Measurements from ENCODE around the gene HIC1. TPM values are rescaled to one million over a fixed set of nuclear protein-coding genes. Genes with fewer than 3 reads are reported as not detected.

Gene HIC1
- total RNA-seq, 1 experiment from 2014 or later, result 0.59 TPM

DNA sequence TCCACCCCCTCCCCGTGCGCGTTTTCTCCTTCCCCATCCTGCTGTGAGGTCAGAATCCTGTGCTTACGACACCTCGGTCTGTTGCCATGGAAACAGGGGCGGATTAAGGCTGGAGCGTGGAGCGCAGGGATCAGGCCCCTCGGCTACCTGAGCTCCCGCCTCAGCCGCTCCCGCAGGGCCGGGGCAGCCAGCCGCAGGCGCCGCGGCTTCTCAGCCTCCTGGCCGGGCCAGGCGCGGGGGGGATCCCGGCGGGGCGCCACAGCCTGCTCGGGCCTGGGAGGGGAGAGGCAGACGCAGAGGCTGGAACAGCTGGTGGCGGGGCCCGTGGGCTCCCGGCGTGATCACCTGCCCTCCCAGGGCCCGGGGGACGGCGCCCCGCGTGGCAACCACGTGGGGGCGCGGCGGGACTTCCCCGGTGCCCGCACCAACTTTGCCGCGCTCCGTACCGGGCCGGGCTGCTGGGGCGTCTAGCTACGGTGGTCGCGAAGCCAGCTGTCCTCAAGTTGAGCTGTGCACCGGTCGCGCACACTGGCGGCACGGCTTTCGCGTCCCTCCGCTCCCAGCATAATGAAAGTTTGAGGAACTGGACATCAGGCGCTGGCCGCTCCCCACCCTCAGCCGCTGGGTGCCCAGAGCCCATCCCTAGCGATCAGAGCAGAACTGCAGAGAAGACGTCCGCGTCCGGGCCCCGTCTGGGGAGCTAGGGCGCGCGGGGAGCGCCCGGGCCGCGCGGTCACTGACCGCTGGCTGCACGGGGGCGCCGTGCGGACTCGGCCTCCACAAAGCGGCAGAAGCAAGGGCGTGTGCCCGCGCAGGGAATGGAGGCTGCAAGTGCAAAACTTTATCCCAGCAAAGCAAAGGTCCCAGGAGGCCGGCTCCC, 31.0 kb upstream of the HIC1 start:
- peak overlapping the region; percentile 59 for H3K4me3 ChIP-seq (ENCODE audit: low read depth, low read length)
- intact Hi-C loops (cut with micrococcal nuclease; ENCODE audit: unreplicated experiment), result no loop called here
- TF ChIP-seq, protein P1, sequence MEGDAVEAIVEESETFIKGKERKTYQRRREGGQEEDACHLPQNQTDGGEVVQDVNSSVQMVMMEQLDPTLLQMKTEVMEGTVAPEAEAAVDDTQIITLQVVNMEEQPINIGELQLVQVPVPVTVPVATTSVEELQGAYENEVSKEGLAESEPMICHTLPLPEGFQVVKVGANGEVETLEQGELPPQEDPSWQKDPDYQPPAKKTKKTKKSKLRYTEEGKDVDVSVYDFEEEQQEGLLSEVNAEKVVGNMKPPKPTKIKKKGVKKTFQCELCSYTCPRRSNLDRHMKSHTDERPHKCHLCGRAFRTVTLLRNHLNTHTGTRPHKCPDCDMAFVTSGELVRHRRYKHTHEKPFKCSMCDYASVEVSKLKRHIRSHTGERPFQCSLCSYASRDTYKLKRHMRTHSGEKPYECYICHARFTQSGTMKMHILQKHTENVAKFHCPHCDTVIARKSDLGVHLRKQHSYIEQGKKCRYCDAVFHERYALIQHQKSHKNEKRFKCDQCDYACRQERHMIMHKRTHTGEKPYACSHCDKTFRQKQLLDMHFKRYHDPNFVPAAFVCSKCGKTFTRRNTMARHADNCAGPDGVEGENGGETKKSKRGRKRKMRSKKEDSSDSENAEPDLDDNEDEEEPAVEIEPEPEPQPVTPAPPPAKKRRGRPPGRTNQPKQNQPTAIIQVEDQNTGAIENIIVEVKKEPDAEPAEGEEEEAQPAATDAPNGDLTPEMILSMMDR (IDR thresholded peaks at IDR 0.05; ENCODE audit: insufficient read depth in 1 of 2, low read depth in 1 of 2, low read length in 1 of 2, severe bottlenecking in 1 of 2, unreplicated experiment in 1 of 2), result peak in 1 of 2 experiments; percentile 4
- no peaks in the 10 kb centered on the region for H3K9me3 ChIP-seq
- Mint-ChIP-seq H3K36me3 (ENCODE audit: insufficient read depth, unreplicated experiment) (peaks cover 11% of the 10 kb centered on the region), H3K27ac (ENCODE audit: unreplicated experiment) (no peak overlapping the region), H3K9me3 (ENCODE audit: unreplicated experiment) (no peaks in the 10 kb centered on the region), H3K4me1 (ENCODE audit: low read depth, unreplicated experiment) (peaks cover 6% of the 10 kb centered on the region), H3K27me3 (ENCODE audit: insufficient read depth, unreplicated experiment) (peaks cover 13% of the 10 kb centered on the region), H3K4me3 (ENCODE audit: unreplicated experiment) (peak overlapping the region; percentile 69)
- peak; percentile 72 to 74 for DNase-seq
- ChIA-PET POLR2A (no interaction called here), CTCF (interaction anchor here (0.5 to 4.3 kb wide), 3 partner anchors 26 to 114 kb away, joined by 3 to 185 read pairs (median 4); no protein-coding TSS in a partner anchor)
- no TSS peak for BruUV-seq (replicated peaks)
- H3K27me3 ChIP-seq (replicated peaks; ENCODE audit: control insufficient read depth, insufficient read depth, low read length), result peaks cover 6% of the 10 kb centered on the region
- H3K4me1 ChIP-seq, result peaks cover 18% of the 10 kb centered on the region; the same call in 1 of the 2 replicates
- H3K36me3 ChIP-seq (ENCODE audit: control insufficient read depth, insufficient read depth, low read length), result no peaks in the 10 kb centered on the region

DNA sequence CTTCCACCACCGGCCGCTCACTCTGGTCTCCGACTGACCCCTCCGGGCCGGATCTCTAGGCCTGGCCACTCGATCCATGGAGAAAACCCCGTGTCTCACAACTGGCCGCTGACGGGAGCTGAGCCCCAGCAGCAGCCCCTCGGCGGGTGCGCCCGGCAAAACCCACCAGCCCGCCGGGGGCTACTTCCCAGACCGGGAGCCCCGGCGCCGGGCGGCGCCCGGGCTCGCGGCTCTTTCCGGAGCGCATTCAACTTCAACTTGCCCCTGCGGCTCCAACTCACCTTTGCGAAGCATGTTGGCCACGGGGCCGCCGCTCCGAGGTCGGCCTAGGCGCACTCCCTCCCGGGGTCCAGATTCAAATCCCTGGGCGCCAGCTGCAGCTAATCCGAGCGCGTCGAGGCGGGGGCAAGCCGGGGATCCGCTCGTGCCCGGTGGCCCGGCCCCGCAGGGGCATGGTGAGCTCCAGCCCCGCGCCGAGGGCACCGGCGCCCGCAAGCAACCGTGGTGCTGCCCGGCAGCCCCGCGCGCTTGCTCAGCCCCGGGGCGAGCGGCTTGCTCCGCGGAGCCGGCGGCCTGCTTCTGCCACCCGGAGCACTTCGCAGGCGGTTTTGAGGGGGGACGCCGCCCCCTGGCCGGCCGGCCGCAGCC, 30.2 kb upstream of the HIC1 start:
- Mint-ChIP-seq H3K4me1 (ENCODE audit: low read depth, unreplicated experiment) (peaks cover 6% of the 10 kb centered on the region), H3K4me3 (ENCODE audit: unreplicated experiment) (peak overlapping the region; percentile 69), H3K9me3 (ENCODE audit: unreplicated experiment) (no peaks in the 10 kb centered on the region), H3K27ac (ENCODE audit: unreplicated experiment) (no peak overlapping the region), H3K27me3 (ENCODE audit: insufficient read depth, unreplicated experiment) (peaks cover 8% of the 10 kb centered on the region), H3K36me3 (ENCODE audit: insufficient read depth, unreplicated experiment) (peaks cover 11% of the 10 kb centered on the region)
- Histone ChIP-seq H3K4me3 (ENCODE audit: low read depth, low read length) (peak overlapping the region; percentile 59), H3K9me3 (no peaks in the 10 kb centered on the region), H3K27me3 (replicated peaks; ENCODE audit: control insufficient read depth, insufficient read depth, low read length) (peaks cover 6% of the 10 kb centered on the region), H3K4me1 (peaks cover 18% of the 10 kb centered on the region; the same call in 1 of the 2 replicates), H3K36me3 (ENCODE audit: control insufficient read depth, insufficient read depth, low read length) (no peaks in the 10 kb centered on the region)
- BruUV-seq (replicated peaks), result no TSS peak
- ChIA-PET CTCF (interaction anchor here (1.1 to 4.3 kb wide), 7 partner anchors 29 to 143 kb away, joined by 3 to 185 read pairs (median 6); no protein-coding TSS in a partner anchor), POLR2A (no interaction called here)
- TF ChIP-seq, protein P1 (IDR thresholded peaks at IDR 0.05; ENCODE audit: insufficient read depth in 1 of 2, low read depth in 1 of 2, low read length in 1 of 2, severe bottlenecking in 1 of 2, unreplicated experiment in 1 of 2), result no peak
- intact Hi-C loops (cut with micrococcal nuclease; ENCODE audit: unreplicated experiment), result no loop called here
- no peak for DNase-seq

DNA sequence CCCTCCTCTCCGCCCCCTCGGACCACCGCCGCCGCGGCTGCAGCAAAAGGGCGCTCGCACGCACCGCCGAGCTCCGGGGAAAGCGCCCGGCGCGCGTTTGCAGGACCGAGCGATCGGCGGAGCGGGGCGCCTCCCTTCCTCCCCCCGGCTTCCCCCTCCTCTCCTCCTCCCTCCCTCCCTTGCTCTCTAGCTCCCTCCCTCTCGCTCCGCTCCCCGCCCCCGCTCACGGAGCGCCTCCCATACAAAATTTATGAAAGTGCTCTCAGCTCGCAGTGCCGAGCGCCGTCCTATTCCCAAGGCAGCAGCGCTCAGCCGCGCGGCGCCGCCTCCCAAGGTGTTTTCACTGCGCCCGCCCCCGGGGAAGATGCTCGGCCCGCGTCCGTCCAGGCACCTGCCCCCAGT, 29.7 kb upstream of the HIC1 start, which contains the start of gene RTN4RL1:
Gene RTN4RL1 (minus strand): TSS at position 115 of the 402 bp plus-strand sequence. CDS start 469 bp downstream, outside the sequence.
- CTCF ChIA-PET, result interaction anchor here (0.7 to 4.3 kb wide), 10 partner anchors 13 to 143 kb away, joined by 3 to 185 read pairs (median 5); no protein-coding TSS in a partner anchor
- H3K4me1 Mint-ChIP-seq (ENCODE audit: low read depth, unreplicated experiment), result peaks cover 6% of the 10 kb centered on the region
- DNase-seq, result peak; percentile 67 to 69
- Histone ChIP-seq H3K27me3 (replicated peaks; ENCODE audit: control insufficient read depth, insufficient read depth, low read length) (peaks cover 6% of the 10 kb centered on the region), H3K4me1 (peaks cover 18% of the 10 kb centered on the region; the same call in 1 of the 2 replicates), H3K9me3 (no peaks in the 10 kb centered on the region), H3K36me3 (ENCODE audit: control insufficient read depth, insufficient read depth, low read length) (no peaks in the 10 kb centered on the region), H3K4me3 (ENCODE audit: low read depth, low read length) (peak within 1 kb of the TSS; percentile 59)
- H3K4me3 Mint-ChIP-seq (ENCODE audit: unreplicated experiment), result peak within 1 kb of the TSS; percentile 69
- H3K27me3 Mint-ChIP-seq (ENCODE audit: insufficient read depth, unreplicated experiment), result peaks cover 8% of the 10 kb centered on the region
- intact Hi-C loops (cut with micrococcal nuclease; ENCODE audit: unreplicated experiment), result no loop called here
- POLR2A ChIA-PET, result no interaction called here
- H3K9me3 Mint-ChIP-seq (ENCODE audit: unreplicated experiment), result no peaks in the 10 kb centered on the region
- no TSS peak for BruUV-seq (replicated peaks)
- H3K27ac Mint-ChIP-seq (ENCODE audit: unreplicated experiment), result no peak within 1 kb of the TSS
- TF ChIP-seq, protein P1 (IDR thresholded peaks at IDR 0.05; ENCODE audit: insufficient read depth in 1 of 2, low read depth in 1 of 2, low read length in 1 of 2, severe bottlenecking in 1 of 2, unreplicated experiment in 1 of 2), result peak in 1 of 2 experiments; percentile 1
- peaks cover 11% of the 10 kb centered on the region for H3K36me3 Mint-ChIP-seq (ENCODE audit: insufficient read depth, unreplicated experiment)

Data from Caco-2 (cell line).